ENCODE results near the gene SYT12. TPM values are rescaled to one million over a fixed set of nuclear protein-coding genes. Genes with fewer than 3 reads are reported as not detected.

The SYT12 gene, protein sequence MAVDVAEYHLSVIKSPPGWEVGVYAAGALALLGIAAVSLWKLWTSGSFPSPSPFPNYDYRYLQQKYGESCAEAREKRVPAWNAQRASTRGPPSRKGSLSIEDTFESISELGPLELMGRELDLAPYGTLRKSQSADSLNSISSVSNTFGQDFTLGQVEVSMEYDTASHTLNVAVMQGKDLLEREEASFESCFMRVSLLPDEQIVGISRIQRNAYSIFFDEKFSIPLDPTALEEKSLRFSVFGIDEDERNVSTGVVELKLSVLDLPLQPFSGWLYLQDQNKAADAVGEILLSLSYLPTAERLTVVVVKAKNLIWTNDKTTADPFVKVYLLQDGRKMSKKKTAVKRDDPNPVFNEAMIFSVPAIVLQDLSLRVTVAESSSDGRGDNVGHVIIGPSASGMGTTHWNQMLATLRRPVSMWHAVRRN
- 0.54 and 1.2 TPM in 2 replicates for total RNA-seq (2014; rRNA removed; shearing (Covaris generic); ENCODE audit: low replicate concordance)

- H3K27me3 ChIP-seq = no peaks in the 10 kb centered on the region
- H3K9me3 ChIP-seq = no peaks in the 10 kb centered on the region
- DNase-seq = no peak
- H3K36me3 ChIP-seq = no peaks in the 10 kb centered on the region
- H3K4me3 ChIP-seq = peak within 1 kb of the TSS; percentile 16; the same call in 1 of the 2 replicates
These were observed at the start of gene SYT12 for GRCh38 chr11:67022961-67023956. Gene SYT12 (plus strand): TSS chr11:67023134. CDS start chr11:67030145, 7,011 bp downstream.

DNA sequence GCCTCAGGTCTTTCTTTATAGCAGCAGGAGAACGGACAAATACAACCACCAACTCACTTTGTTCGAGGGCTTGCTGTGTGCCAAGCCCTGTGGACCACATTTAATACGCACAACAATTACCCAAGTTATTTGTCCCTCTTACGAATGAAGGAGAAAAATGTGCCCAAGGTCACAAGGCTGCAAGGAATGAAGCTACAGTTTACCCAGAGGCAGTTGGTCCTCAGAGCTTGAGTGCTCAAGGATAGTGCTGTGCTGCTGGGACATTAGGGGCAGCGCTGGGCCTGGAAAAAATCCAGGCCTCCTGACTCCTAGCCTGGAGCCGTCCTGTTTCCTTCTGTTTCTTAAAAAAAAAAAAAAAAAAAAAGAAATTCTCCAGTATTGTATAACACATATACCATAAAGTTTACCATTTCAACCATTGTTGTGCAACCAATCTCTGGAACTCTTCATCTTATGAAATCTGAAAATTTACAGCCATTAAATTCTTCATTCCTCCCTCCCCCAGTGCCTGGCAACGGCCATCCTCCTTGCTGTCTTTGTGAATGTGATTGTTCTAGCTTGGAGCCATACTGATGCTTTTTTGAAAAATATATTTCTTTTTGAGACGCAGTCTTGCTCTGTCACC is 48.9 kb upstream of the SYT12 start:
- Histone ChIP-seq H3K9me3 (peaks cover 10% of the 10 kb centered on the region), H3K27me3 (no peaks in the 10 kb centered on the region), H3K4me3 (no peak overlapping the region), H3K36me3 (no peaks in the 10 kb centered on the region)
- no peak for DNase-seq

- Histone ChIP-seq H3K4me3 (no peak within 1 kb of the TSS), H3K36me3 (no peaks in the 10 kb centered on the region), H3K9me3 (peaks cover 10% of the 10 kb centered on the region), H3K27me3 (no peaks in the 10 kb centered on the region)
- no peak for DNase-seq
These were observed 48.1 kb upstream of the SYT12 start, which contains the start of gene C11orf86 for GRCh38 chr11:66974724-66975404. Gene C11orf86 (plus strand): TSS chr11:66975304. CDS start chr11:66975363, 59 bp downstream.

DNA sequence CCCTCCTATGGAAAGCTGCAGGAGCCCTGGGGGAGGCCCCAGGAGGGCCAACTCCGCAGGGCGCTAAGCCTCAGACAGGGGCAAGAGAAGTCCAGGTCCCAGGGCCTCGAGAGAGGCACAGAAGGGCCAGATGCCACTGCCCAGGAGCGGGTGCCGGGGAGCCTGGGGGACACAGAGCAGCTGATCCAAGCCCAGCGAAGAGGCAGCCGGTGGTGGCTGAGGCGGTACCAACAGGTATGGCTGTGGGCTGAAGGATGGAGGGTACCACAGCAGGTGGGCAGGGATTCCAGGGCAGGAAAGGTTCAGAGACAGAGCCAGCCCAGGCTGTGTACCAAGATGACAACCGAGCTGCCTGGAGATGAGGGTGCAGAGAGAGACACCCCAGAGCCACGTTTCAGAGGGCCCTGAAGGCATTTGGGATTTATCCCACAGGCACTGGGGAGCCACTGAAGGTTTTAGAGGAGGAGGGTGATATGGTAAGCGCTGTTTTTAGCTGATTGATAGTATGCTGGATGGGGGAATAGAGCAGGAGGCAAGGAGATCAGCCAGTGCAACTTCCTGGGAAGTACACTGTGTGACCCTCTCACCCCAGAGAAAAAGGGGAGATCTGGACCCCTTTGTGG is 47.4 kb upstream of the SYT12 start:
- Histone ChIP-seq H3K9me3 (peaks cover 10% of the 10 kb centered on the region), H3K27me3 (no peaks in the 10 kb centered on the region), H3K36me3 (no peaks in the 10 kb centered on the region), H3K4me3 (no peak overlapping the region)
- DNase-seq = no peak

DNA sequence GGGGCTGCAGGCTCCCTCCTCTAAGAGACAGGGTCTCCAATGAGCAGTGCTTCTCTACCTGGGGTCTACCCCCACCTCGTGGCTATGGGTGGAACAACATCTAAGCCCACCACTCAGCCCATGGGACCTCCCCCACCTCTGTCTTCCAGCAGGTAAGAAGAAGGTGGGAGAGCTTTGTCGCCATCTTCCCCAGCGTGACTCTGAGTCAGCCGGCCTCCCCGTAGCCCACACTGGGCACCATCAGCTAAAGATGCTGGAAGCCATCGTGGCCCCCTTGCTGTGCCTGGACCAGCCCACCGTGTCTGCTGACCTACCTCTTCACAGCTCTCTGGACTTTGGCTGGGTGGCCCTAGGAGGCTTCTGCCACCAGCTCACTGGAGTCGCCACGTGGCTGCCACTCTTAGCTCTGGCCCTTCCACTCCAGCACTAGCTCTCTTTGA is 46.9 kb upstream of the SYT12 start:
- H3K36me3 ChIP-seq = no peaks in the 10 kb centered on the region
- H3K4me3 ChIP-seq = no peak overlapping the region
- DNase-seq = no peak
- no peaks in the 10 kb centered on the region for H3K27me3 ChIP-seq
- H3K9me3 ChIP-seq = peaks cover 10% of the 10 kb centered on the region

- H3K27me3 ChIP-seq = no peaks in the 10 kb centered on the region
- H3K9me3 ChIP-seq = peaks cover 10% of the 10 kb centered on the region
- DNase-seq = no peak
- H3K36me3 ChIP-seq = no peaks in the 10 kb centered on the region
- H3K4me3 ChIP-seq = no peak overlapping the region
These were observed 46.0 kb upstream of the SYT12 start for GRCh38 chr11:66976925-66977324.

- Histone ChIP-seq H3K9me3 (peaks cover 10% of the 10 kb centered on the region), H3K27me3 (no peaks in the 10 kb centered on the region), H3K4me3 (no peak overlapping the region), H3K36me3 (no peaks in the 10 kb centered on the region)
- no peak for DNase-seq
These were observed 44.7 kb upstream of the SYT12 start for GRCh38 chr11:66978229-66978628.

- Histone ChIP-seq H3K9me3 (peaks cover 10% of the 10 kb centered on the region), H3K27me3 (no peaks in the 10 kb centered on the region), H3K36me3 (no peaks in the 10 kb centered on the region), H3K4me3 (no peak overlapping the region)
- DNase-seq = no peak
These were observed 44.2 kb upstream of the SYT12 start for GRCh38 chr11:66978717-66979116.

DNA sequence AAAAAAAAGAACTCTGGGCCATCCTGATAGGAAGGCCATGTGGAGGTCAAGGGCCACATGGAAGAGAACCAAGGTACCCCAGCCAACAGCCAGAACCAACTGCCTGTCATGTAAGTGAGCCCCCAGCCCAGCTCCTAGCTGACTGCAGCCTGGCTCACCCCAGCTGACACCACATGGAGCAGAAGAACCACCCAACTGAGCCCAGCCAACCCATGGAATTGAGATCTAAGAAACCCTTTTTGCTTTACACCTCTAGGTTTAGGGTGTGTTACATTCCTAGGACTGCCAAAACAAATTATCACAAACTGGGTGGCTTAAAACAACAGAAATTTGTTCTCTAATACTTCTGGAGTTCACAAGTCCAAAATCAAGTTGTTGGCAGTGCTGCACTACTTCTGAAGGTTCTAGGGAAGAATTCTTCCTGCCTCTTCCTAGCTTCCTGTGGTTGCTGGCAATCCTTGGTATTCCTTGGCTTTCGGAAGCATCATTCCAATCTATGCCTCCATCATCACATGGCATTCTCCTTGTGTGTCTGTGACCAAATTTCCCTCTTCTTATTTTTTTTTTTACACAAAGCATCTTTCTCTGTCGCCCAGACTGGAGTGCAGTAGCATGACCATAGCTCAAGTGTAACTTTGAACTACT is 43.5 kb upstream of the SYT12 start:
- Histone ChIP-seq H3K4me3 (no peak overlapping the region), H3K36me3 (no peaks in the 10 kb centered on the region), H3K9me3 (peaks cover 10% of the 10 kb centered on the region), H3K27me3 (no peaks in the 10 kb centered on the region)
- DNase-seq = peak; percentile 68

DNA sequence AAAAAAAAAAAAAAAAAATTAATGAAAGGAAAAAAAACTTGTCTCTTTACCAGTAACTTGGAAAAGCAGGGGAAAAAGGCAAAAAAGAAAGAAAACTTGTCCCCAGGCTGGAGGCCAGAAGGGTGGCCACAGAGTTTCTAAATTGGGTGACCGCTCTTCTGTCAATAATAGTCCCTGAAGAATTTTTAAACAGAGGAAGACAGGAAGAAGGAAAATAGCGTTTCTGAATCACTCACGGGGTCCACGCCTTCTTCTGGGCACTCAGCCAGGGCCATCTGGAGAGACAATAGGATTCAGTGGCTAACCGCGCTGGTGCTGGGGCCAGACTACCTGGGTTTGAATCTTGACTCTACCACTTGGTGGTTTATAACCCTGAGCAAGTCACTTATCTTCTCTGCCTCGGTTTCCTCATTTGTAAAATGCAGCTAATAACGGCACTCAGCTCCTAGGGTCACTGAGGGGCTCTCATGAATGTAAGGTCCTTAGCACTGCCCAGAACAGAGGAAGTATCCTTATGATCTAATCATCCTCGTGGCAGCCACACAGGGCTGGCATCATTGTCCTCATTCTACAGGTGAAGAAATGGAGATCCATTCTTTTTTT is 40.9 kb upstream of the SYT12 start:
- H3K4me3 ChIP-seq = no peak overlapping the region

GRCh38 chr11:66983275-66983924 is 39.5 kb upstream of the SYT12 start:
- Histone ChIP-seq H3K4me3 (no peak overlapping the region), H3K27me3 (no peaks in the 10 kb centered on the region), H3K36me3 (no peaks in the 10 kb centered on the region), H3K9me3 (peaks cover 5% of the 10 kb centered on the region; the same call in 1 of the 2 replicates)
- no peak for DNase-seq

More for the DNA sequence above, 40.9 kb upstream of the SYT12 start:
- H3K9me3 ChIP-seq = peaks cover 10% of the 10 kb centered on the region
- H3K36me3 ChIP-seq = no peaks in the 10 kb centered on the region
- peak; percentile 92 for DNase-seq
- H3K27me3 ChIP-seq = no peaks in the 10 kb centered on the region

- Histone ChIP-seq H3K4me3 (no peak overlapping the region), H3K36me3 (no peaks in the 10 kb centered on the region), H3K9me3 (no peaks in the 10 kb centered on the region), H3K27me3 (no peaks in the 10 kb centered on the region)
- DNase-seq = no peak
These were observed 37.3 kb upstream of the SYT12 start for GRCh38 chr11:66985508-66986177.

DNA sequence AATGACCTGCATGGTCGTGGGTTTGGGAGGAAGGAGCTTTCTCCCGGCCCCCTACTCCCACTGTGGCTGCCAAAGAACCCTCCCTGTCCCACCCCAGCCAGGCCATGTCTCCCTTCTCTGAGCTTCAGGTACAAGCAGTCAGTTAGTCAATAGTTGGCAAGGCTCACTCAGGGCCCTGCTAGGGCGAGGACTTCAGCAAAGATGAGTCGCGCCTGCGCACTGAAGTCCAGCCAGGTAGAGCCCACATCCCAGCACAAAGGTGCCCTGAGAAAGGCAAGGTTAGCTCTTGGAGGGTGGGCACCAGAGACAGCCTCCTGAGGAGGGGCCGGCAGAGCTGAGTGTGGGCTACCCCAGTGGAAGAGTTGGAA is 36.8 kb upstream of the SYT12 start:
- H3K9me3 ChIP-seq = no peaks in the 10 kb centered on the region
- no peaks in the 10 kb centered on the region for H3K36me3 ChIP-seq
- no peaks in the 10 kb centered on the region for H3K27me3 ChIP-seq
- no peak for DNase-seq
- H3K4me3 ChIP-seq = no peak overlapping the region

DNA sequence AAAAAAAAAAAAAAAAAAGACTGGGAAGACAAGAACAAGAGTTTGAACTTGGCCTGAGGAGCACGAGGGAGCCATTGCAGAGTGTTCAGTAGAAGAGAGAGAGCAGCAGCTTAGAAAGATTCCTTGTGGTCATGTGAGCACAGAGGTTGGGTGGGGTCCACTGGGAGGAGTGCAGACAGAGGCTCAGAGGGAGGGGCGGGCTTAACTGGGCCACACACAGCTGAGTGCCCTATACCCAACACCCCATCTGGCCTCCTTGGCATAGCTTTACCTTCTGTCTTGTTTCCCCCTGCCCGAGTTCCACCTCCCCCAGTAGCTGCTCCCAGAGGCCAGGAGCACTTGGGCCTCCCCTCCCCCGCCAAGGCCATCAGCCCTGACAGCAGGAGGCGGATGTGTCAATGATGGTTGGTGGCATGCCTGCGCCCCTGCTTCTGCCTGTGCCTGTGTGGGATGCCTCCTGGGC is 35.7 kb upstream of the SYT12 start:
- no peaks in the 10 kb centered on the region for H3K27me3 ChIP-seq
- DNase-seq = no peak
- no peaks in the 10 kb centered on the region for H3K9me3 ChIP-seq
- H3K36me3 ChIP-seq = no peaks in the 10 kb centered on the region
- H3K4me3 ChIP-seq = no peak overlapping the region
